GM12878 (cell line): ENCODE measurements around the gene THAP7. TPM values are rescaled to one million over a fixed set of nuclear protein-coding genes. Genes with fewer than 3 reads are reported as not detected.

Source experiments
- ATAC-seq: fragments of 200-7000 bp; cut with Tn5 transposase; 3 replicates; pipeline ENCODE4 v1.9.1; 2020; ENCODE audit warnings: mild to moderate bottlenecking, moderate library complexity
- BruUV-seq: library from RNA; stranded (reverse); fragments of 400-500 nt; replicated peaks from 2 replicates; lab custom pipeline; 2021; lab: Mats Ljungman, UMichigan
- CTCF ChIA-PET: fragments of 300-600 bp; sonication (Branson Sonifier 250); formaldehyde crosslinking; extraction: SDS; loops from one replicate; lab custom pipeline; 2021; ENCODE audit warnings: inconsistent platforms; lab: Yijun Ruan, JAX
- POLR2A ChIA-PET: fragments of 350-600 bp; formaldehyde crosslinking; extraction: SDS; loops from one replicate; lab custom pipeline; 2021; ENCODE audit warnings: inconsistent platforms; lab: Charles Lee
- RAD21 ChIA-PET: fragments of 300-600 bp; sonication (Branson Sonifier 250); formaldehyde crosslinking; loops from one replicate; lab custom pipeline; 2023; ENCODE audit warnings: antibody characterized with exemption; ENCODE audit not compliant: unreplicated experiment; lab: Charles Lee
- SMC1A ChIA-PET: fragments of 300-600 bp; sonication (Branson Sonifier 250); formaldehyde crosslinking; loops from one replicate; lab custom pipeline; 2023; ENCODE audit not compliant: unreplicated experiment, uncharacterized antibody; lab: Charles Lee
- DNase-seq: peaks from one replicate; pipeline ENCODE4 v3.0.0-alpha.2; 2011; ENCODE audit warnings: low read depth, low spot score
- FAIRE-seq: peaks from 3 replicates; lab custom pipeline; 2011; peaks lifted over from hg19 to GRCh38; lab: Jason Lieb, UNC
- H2AFZ ChIP-seq: 2 replicates; pipeline ENCODE4 v1.6.0; 2011; ENCODE audit warnings: low read depth, low read length, control low read depth; ENCODE audit not compliant: control insufficient read depth
- H3K27ac ChIP-seq: 2 replicates; pipeline ENCODE4 v1.5.1; 2011; ENCODE audit warnings: control low read depth; ENCODE audit not compliant: control insufficient read depth, insufficient read depth
- H3K27me3 ChIP-seq, 2 experiments: replicated peaks in 1 of 2; 2 replicates each; pipeline versions ENCODE4 v1.6.0 to v1.6.1; 2011; ENCODE audit warnings: low read length in 1 of 2; ENCODE audit not compliant: control insufficient read depth in 2 of 2, insufficient read depth in 2 of 2
- H3K36me3 ChIP-seq, 2 experiments: 2 replicates each; pipeline ENCODE4 v1.5.1; 2011; ENCODE audit warnings: low read length in 1 of 2; ENCODE audit not compliant: control insufficient read depth in 2 of 2, insufficient read depth in 2 of 2
- H3K4me1 ChIP-seq: 2 replicates; pipeline ENCODE4 v1.6.1; 2011; ENCODE audit warnings: mild to moderate bottlenecking, low read length, moderate library complexity, mixed read lengths; ENCODE audit not compliant: control insufficient read depth, insufficient read depth
- H3K4me2 ChIP-seq: 2 replicates; pipeline ENCODE4 v1.6.0; 2011; ENCODE audit warnings: control low read depth; ENCODE audit not compliant: control insufficient read depth, insufficient read depth
- H3K4me3 ChIP-seq: fragments of 200-600 bp; sonication (generic); 2 replicates; pipeline ENCODE4 v1.5.1; 2016
- H3K79me2 ChIP-seq: 2 replicates; pipeline ENCODE4 v1.6.0; 2011; ENCODE audit warnings: low read length; ENCODE audit not compliant: control insufficient read depth, insufficient read depth
- H3K9ac ChIP-seq: 2 replicates; pipeline ENCODE4 v1.8.0; 2011; ENCODE audit warnings: low read length, control low read depth, mixed read lengths; ENCODE audit not compliant: control insufficient read depth, insufficient read depth
- H3K9me3 ChIP-seq: replicated peaks from 3 replicates; pipeline ENCODE4 v1.5.1; 2011; ENCODE audit warnings: mild to moderate bottlenecking, low read length; ENCODE audit not compliant: control insufficient read depth, insufficient read depth
- H4K20me1 ChIP-seq: 2 replicates; pipeline ENCODE4 v1.6.0; 2011; ENCODE audit not compliant: control insufficient read depth, insufficient read depth
- CBFB ChIP-seq: IDR thresholded peaks from 2 replicates; pipeline ENCODE4 v1.6.1; 2016; ENCODE audit warnings: antibody characterized with exemption, low read depth
- CEBPB ChIP-seq, 2 experiments: fragments of 150-350 bp in 1 of 2; IDR thresholded peaks; 2 replicates each; pipeline ENCODE4 v1.6.1; 2012 to 2014; ENCODE audit warnings: low read depth in 2 of 2, low read length in 2 of 2, borderline replicate concordance in 1 of 2, inconsistent platforms in 1 of 2
- FOXM1 ChIP-seq: IDR thresholded peaks from 2 replicates; pipeline ENCODE4 v1.6.1; 2012; ENCODE audit warnings: low read depth, mild to moderate bottlenecking, inconsistent platforms, low read length, moderate library complexity
- JUNB ChIP-seq: IDR thresholded peaks from 2 replicates; pipeline ENCODE4 v1.6.1; 2016; ENCODE audit warnings: antibody characterized with exemption, mild to moderate bottlenecking
- RUNX3 ChIP-seq: IDR thresholded peaks from 2 replicates; pipeline ENCODE4 v1.6.1; 2012; ENCODE audit warnings: low read length, inconsistent platforms
- YY1 ChIP-seq: IDR thresholded peaks from 2 replicates; pipeline ENCODE4 v1.6.1; 2011; ENCODE audit warnings: low read depth, mild to moderate bottlenecking, low read length
- ZZZ3 ChIP-seq: IDR thresholded peaks from 2 replicates; pipeline ENCODE4 v1.6.1; 2011; ENCODE audit warnings: low read depth; ENCODE audit not compliant: control insufficient read depth, insufficient read length
- WGBS: methylation state at CpG from one replicate; pipeline ENCODE4 v1.1.6; 2016; ENCODE audit warnings: low lambda C conversion rate; ENCODE audit not compliant: insufficient replicate concordance, insufficient coverage; ENCODE audit errors: missing lambda C conversion rate; 5-methylcytosine and 5-hydroxymethylcytosine counted together
- in situ Hi-C: fragments of 300-500 bp; cut with MboI; formaldehyde crosslinking; loops from 9 replicates; pipeline ENCODE4 v1.14.3; 2018; ENCODE audit warnings: mixed read lengths
- intact Hi-C: fragments of 100-400 bp; cut with micrococcal nuclease; formaldehyde crosslinking; loops from one replicate; pipeline ENCODE4 v1.14.2; 2022; ENCODE audit not compliant: unreplicated experiment
- polyA plus RNA-seq, 11 experiments: library from polyadenylated mRNA; depleted of rRNA in 4 of 11; unstranded in 6 of 11; stranded (reverse) in 5 of 11; fragments of >200 nt; fragmentation: Nextera tagmentation in 4 of 11; fragmentation: Illumina TruSeq in 1 of 11; extraction: Ambion mirVana in 4 of 11; extraction: Trizol in 1 of 11; gene quantifications; 1 replicate in 1 of 11; 2 replicates in 10 of 11; pipeline versions ENCODE4 v1.2.1 to v1.2.3, GENCODE V29; 2011 to 2016; ENCODE audit warnings: inconsistent platforms in 2 of 11, missing spikeins in 2 of 11, low read depth in 1 of 11
- total RNA-seq, 4 experiments: library from RNA; depleted of rRNA in 3 of 4; stranded (reverse); fragments of >200 nt in 3 of 4; fragmentation: Illumina TruSeq in 1 of 4; extraction: Trizol in 1 of 4; gene quantifications; 2 replicates each; pipeline versions ENCODE4 v1.2.1 to v1.2.3, GENCODE V29; 2013 to 2021
- TF ChIP-seq, protein P1 (sequence below): IDR thresholded peaks from 2 replicates; pipeline ENCODE4 v1.6.1; 2012; ENCODE audit warnings: improper control_type of control experiment, low read depth, low read length; ENCODE audit not compliant: insufficient replicate concordance
- TF ChIP-seq, protein P2 (sequence below): fragments of 450-650 bp; IDR thresholded peaks from 2 replicates; pipeline ENCODE4 v1.6.1; 2017; ENCODE audit warnings: antibody characterized with exemption, mild to moderate bottlenecking, moderate library complexity
- TF ChIP-seq, protein P3 (sequence below): fragments of 450-650 bp; IDR thresholded peaks from 2 replicates; pipeline ENCODE4 v1.6.1; 2017; ENCODE audit warnings: mild to moderate bottlenecking, low read depth, inconsistent platforms; ENCODE audit not compliant: poor library complexity, severe bottlenecking
- TF ChIP-seq, protein P4 (sequence below): IDR thresholded peaks from 2 replicates; pipeline ENCODE4 v1.6.1; 2012; ENCODE audit warnings: low read length, inconsistent platforms

The THAP7 gene
- total and polyA plus RNA-seq, 10 of the 15 experiments (the other 5 are each of a cell fraction or from before 2014, with no cell fraction given) = 0.66 to 58.3 (median 26.3) TPM

GRCh38 chr22:21033895-21034294 is 32.0 kb upstream of the THAP7 start:
- Histone ChIP-seq H2AFZ (no peak overlapping the region), H3K36me3 (no peaks in the 10 kb centered on the region), H3K4me1 (peaks cover 7% of the 10 kb centered on the region), H3K27me3 (no peaks in the 10 kb centered on the region; a peak in 1 of 4 replicates), H3K79me2 (no peaks in the 10 kb centered on the region), H3K4me3 (no peak overlapping the region), H3K4me2 (no peak overlapping the region), H4K20me1 (no peaks in the 10 kb centered on the region), H3K9ac (no peak overlapping the region), H3K27ac (no peak overlapping the region), H3K9me3 (no peaks in the 10 kb centered on the region)
- ATAC-seq = peak; percentile 82
- ChIA-PET CTCF (no interaction called here), POLR2A (no interaction called here), SMC1A (interaction anchor here (1.2 kb wide), 1 partner anchor 13 kb away, joined by 3 read pairs; no protein-coding TSS in a partner anchor), RAD21 (interaction anchor here (0.6 kb wide), 1 partner anchor 32 kb away, joined by 3 read pairs; no protein-coding TSS in a partner anchor)
- FAIRE-seq = peak; percentile 75
- no peak for DNase-seq
- BruUV-seq = no TSS peak
- in situ Hi-C loops = no loop called here
- WGBS = 5% methylated on average over 3 of the region's 3 CpGs
- intact Hi-C loops = no loop called here
- TF ChIP-seq JUNB (peak; percentile 58), CBFB (0 out of 2 replicates have a peak, but pooled peaks have one; percentile 44), CEBPB (IDR thresholded peaks at IDR 0.05; ENCODE audit: borderline replicate concordance in 1 of 2, low read depth in 2 of 2, low read length in 2 of 2) (no peak), YY1 (no peak), RUNX3 (peak; percentile 86), FOXM1 (peak; percentile 44; the same call in 1 of the 2 replicates), ZZZ3 (no peak)
- TF ChIP-seq, protein P1, sequence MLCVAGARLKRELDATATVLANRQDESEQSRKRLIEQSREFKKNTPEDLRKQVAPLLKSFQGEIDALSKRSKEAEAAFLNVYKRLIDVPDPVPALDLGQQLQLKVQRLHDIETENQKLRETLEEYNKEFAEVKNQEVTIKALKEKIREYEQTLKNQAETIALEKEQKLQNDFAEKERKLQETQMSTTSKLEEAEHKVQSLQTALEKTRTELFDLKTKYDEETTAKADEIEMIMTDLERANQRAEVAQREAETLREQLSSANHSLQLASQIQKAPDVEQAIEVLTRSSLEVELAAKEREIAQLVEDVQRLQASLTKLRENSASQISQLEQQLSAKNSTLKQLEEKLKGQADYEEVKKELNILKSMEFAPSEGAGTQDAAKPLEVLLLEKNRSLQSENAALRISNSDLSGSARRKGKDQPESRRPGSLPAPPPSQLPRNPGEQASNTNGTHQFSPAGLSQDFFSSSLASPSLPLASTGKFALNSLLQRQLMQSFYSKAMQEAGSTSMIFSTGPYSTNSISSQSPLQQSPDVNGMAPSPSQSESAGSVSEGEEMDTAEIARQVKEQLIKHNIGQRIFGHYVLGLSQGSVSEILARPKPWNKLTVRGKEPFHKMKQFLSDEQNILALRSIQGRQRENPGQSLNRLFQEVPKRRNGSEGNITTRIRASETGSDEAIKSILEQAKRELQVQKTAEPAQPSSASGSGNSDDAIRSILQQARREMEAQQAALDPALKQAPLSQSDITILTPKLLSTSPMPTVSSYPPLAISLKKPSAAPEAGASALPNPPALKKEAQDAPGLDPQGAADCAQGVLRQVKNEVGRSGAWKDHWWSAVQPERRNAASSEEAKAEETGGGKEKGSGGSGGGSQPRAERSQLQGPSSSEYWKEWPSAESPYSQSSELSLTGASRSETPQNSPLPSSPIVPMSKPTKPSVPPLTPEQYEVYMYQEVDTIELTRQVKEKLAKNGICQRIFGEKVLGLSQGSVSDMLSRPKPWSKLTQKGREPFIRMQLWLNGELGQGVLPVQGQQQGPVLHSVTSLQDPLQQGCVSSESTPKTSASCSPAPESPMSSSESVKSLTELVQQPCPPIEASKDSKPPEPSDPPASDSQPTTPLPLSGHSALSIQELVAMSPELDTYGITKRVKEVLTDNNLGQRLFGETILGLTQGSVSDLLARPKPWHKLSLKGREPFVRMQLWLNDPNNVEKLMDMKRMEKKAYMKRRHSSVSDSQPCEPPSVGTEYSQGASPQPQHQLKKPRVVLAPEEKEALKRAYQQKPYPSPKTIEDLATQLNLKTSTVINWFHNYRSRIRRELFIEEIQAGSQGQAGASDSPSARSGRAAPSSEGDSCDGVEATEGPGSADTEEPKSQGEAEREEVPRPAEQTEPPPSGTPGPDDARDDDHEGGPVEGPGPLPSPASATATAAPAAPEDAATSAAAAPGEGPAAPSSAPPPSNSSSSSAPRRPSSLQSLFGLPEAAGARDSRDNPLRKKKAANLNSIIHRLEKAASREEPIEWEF = no peak
- TF ChIP-seq, protein P2, sequence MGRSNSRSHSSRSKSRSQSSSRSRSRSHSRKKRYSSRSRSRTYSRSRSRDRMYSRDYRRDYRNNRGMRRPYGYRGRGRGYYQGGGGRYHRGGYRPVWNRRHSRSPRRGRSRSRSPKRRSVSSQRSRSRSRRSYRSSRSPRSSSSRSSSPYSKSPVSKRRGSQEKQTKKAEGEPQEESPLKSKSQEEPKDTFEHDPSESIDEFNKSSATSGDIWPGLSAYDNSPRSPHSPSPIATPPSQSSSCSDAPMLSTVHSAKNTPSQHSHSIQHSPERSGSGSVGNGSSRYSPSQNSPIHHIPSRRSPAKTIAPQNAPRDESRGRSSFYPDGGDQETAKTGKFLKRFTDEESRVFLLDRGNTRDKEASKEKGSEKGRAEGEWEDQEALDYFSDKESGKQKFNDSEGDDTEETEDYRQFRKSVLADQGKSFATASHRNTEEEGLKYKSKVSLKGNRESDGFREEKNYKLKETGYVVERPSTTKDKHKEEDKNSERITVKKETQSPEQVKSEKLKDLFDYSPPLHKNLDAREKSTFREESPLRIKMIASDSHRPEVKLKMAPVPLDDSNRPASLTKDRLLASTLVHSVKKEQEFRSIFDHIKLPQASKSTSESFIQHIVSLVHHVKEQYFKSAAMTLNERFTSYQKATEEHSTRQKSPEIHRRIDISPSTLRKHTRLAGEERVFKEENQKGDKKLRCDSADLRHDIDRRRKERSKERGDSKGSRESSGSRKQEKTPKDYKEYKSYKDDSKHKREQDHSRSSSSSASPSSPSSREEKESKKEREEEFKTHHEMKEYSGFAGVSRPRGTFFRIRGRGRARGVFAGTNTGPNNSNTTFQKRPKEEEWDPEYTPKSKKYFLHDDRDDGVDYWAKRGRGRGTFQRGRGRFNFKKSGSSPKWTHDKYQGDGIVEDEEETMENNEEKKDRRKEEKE = no peak
- TF ChIP-seq, protein P3, sequence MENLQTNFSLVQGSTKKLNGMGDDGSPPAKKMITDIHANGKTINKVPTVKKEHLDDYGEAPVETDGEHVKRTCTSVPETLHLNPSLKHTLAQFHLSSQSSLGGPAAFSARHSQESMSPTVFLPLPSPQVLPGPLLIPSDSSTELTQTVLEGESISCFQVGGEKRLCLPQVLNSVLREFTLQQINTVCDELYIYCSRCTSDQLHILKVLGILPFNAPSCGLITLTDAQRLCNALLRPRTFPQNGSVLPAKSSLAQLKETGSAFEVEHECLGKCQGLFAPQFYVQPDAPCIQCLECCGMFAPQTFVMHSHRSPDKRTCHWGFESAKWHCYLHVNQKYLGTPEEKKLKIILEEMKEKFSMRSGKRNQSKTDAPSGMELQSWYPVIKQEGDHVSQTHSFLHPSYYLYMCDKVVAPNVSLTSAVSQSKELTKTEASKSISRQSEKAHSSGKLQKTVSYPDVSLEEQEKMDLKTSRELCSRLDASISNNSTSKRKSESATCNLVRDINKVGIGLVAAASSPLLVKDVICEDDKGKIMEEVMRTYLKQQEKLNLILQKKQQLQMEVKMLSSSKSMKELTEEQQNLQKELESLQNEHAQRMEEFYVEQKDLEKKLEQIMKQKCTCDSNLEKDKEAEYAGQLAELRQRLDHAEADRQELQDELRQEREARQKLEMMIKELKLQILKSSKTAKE = no peak
- TF ChIP-seq, protein P4, sequence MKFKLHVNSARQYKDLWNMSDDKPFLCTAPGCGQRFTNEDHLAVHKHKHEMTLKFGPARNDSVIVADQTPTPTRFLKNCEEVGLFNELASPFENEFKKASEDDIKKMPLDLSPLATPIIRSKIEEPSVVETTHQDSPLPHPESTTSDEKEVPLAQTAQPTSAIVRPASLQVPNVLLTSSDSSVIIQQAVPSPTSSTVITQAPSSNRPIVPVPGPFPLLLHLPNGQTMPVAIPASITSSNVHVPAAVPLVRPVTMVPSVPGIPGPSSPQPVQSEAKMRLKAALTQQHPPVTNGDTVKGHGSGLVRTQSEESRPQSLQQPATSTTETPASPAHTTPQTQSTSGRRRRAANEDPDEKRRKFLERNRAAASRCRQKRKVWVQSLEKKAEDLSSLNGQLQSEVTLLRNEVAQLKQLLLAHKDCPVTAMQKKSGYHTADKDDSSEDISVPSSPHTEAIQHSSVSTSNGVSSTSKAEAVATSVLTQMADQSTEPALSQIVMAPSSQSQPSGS = no peak
